B cell (primary cell): ENCODE data around the gene ASH1L. TPM values are rescaled to one million over a fixed set of nuclear protein-coding genes. Genes with fewer than 3 reads are reported as not detected.

Experiments
- ATAC-seq: fragments of 200-7000 bp; cut with Tn5 transposase; one replicate; pipeline ENCODE4 v1.10.0; 2021; ENCODE audit warnings: low read depth, mild to moderate bottlenecking, moderate number of reproducible peaks, moderate library complexity
- CTCF ChIA-PET: fragments of 350-600 bp; sonication (Branson Sonifier 250); formaldehyde crosslinking; loops from one replicate; lab custom pipeline; 2021; ENCODE audit warnings: antibody characterized with exemption, inconsistent platforms; lab: Charles Lee
- POLR2A ChIA-PET: fragments of 350-600 bp; sonication (Branson Sonifier 250); formaldehyde crosslinking; loops from one replicate; lab custom pipeline; 2021; ENCODE audit warnings: antibody characterized with exemption; lab: Charles Lee
- DNase-seq: peaks from one replicate; pipeline ENCODE4 v3.0.0; 2013
- H2AFZ ChIP-seq: 2 replicates; pipeline ENCODE4 v1.6.1; 2012; ENCODE audit warnings: mild to moderate bottlenecking, low read depth, low read length; ENCODE audit not compliant: insufficient read depth, poor library complexity, severe bottlenecking
- H3K27ac ChIP-seq, 2 donors: 1 replicate in 1 of 2; 2 replicates in 1 of 2; pipeline ENCODE4 v1.5.1; 2012 to 2013; ENCODE audit warnings: low read length in 2 of 2, mild to moderate bottlenecking in 2 of 2, moderate library complexity in 1 of 2
- H3K27me3 ChIP-seq, 4 experiments: fragments of 200-600 bp in 1 of 4; sonication (generic) in 1 of 4; replicated peaks in 1 of 4; 1 replicate in 2 of 4; 2 replicates in 2 of 4; pipeline versions ENCODE4 v1.6.1 to v1.7.0; 2013 to 2016; ENCODE audit warnings: low read length in 3 of 4, mild to moderate bottlenecking in 2 of 4, mixed read lengths in 1 of 4, moderate library complexity in 1 of 4; ENCODE audit not compliant: insufficient read depth in 4 of 4, control insufficient read depth in 3 of 4; ENCODE audit errors: control extremely low read depth in 1 of 4
- H3K36me3 ChIP-seq, 2 experiments: replicated peaks in 1 of 2; 1 replicate in 1 of 2; 2 replicates in 1 of 2; pipeline versions ENCODE4 v1.6.1 to v1.7.1; 2013; ENCODE audit warnings: low read length in 1 of 2; ENCODE audit not compliant: insufficient read depth in 2 of 2, control insufficient read depth in 1 of 2; ENCODE audit errors: control extremely low read depth in 1 of 2, extremely low read depth in 1 of 2
- H3K4me1 ChIP-seq, 2 donors: fragments of 200-600 bp in 1 of 2; sonication (generic) in 1 of 2; 1 replicate in 1 of 2; 2 replicates in 1 of 2; pipeline versions ENCODE4 v1.5.1 to v1.6.1; 2013 to 2017; ENCODE audit warnings: low read length in 2 of 2; ENCODE audit not compliant: control insufficient read depth in 2 of 2, insufficient read depth in 2 of 2
- H3K4me2 ChIP-seq: replicated peaks from 2 replicates; pipeline ENCODE3; 2012; ENCODE audit warnings: mild to moderate bottlenecking, low read depth, low read length; ENCODE audit not compliant: poor library complexity, severe bottlenecking
- H3K4me3 ChIP-seq, 5 experiments: fragments of 200-600 bp in 1 of 5; sonication (generic) in 1 of 5; 1 replicate in 3 of 5; 2 replicates in 2 of 5; pipeline versions ENCODE4 v1.5.1 to v1.7.0; 2011 to 2016; ENCODE audit warnings: low read length in 4 of 5, mild to moderate bottlenecking in 4 of 5, low read depth in 2 of 5, control low read depth in 1 of 5, moderate library complexity in 1 of 5; ENCODE audit not compliant: insufficient read depth in 1 of 5; ENCODE audit errors: control extremely low read depth in 1 of 5, extremely low read depth in 1 of 5
- H3K79me2 ChIP-seq: fragments of 200-600 bp; sonication (generic); one replicate; pipeline ENCODE4 v1.6.0; 2016; ENCODE audit warnings: low read length; ENCODE audit not compliant: control insufficient read depth, insufficient read depth
- H3K9ac ChIP-seq: fragments of 200-600 bp; sonication (generic); 2 replicates; pipeline ENCODE4 v1.6.1; 2017; ENCODE audit warnings: mild to moderate bottlenecking, low read length, moderate library complexity
- H3K9me3 ChIP-seq, 3 donors: one replicate each; pipeline versions ENCODE4 v1.6.1 to v1.7.1; 2013; ENCODE audit warnings: low read length in 2 of 3; ENCODE audit not compliant: control insufficient read depth in 2 of 3, insufficient read depth in 1 of 3; ENCODE audit errors: control extremely low read depth in 1 of 3
- H4K20me1 ChIP-seq: 2 replicates; pipeline ENCODE4 v1.6.0; 2012; ENCODE audit warnings: mild to moderate bottlenecking, low read length; ENCODE audit not compliant: insufficient read depth, control insufficient read depth, poor library complexity, severe bottlenecking
- H3K27ac Mint-ChIP-seq: one replicate; pipeline ENCODE4 v1.8.0; 2021; ENCODE audit warnings: mixed read lengths
- H3K27me3 Mint-ChIP-seq: one replicate; pipeline ENCODE4 v1.8.0; 2021; ENCODE audit warnings: mixed read lengths
- H3K4me1 Mint-ChIP-seq: one replicate; pipeline ENCODE4 v1.8.0; 2021; ENCODE audit warnings: mixed read lengths
- H3K4me3 Mint-ChIP-seq: one replicate; pipeline ENCODE4 v1.8.0; 2021; ENCODE audit warnings: mixed read lengths
- H3K9me3 Mint-ChIP-seq: one replicate; pipeline ENCODE4 v1.8.0; 2022; ENCODE audit warnings: mixed read lengths; ENCODE audit not compliant: insufficient read depth
- EZH2 ChIP-seq: IDR thresholded peaks from 2 replicates; pipeline ENCODE4 v1.6.1; 2012; ENCODE audit warnings: borderline replicate concordance, low read depth, mild to moderate bottlenecking, moderate library complexity, low read length; ENCODE audit not compliant: insufficient read depth, poor library complexity, severe bottlenecking
- WGBS: methylation state at CpG from one replicate; pipeline ENCODE4 v1.1.5; 2013; ENCODE audit warnings: missing lambda C conversion rate; ENCODE audit not compliant: insufficient coverage; 5-methylcytosine and 5-hydroxymethylcytosine counted together
- intact Hi-C: fragments of 100-400 bp; cut with micrococcal nuclease; formaldehyde crosslinking; loops from one replicate; pipeline ENCODE4 v1.10.0; 2022
- polyA plus RNA-seq: library from polyadenylated mRNA; depleted of rRNA; stranded (reverse); fragments of >200 nt; gene quantifications from 2 replicates; pipeline ENCODE4 v1.2.3, GENCODE V29; 2012
- total RNA-seq, 2 donors: library from RNA; stranded (reverse); fragments of 120-200 nt in 1 of 2; gene quantifications; 1 replicate in 1 of 2; 2 replicates in 1 of 2; pipeline versions ENCODE4 v1.2.3 to v1.2.4, GENCODE V29; 2013 to 2022
- TF ChIP-seq, protein P1 (sequence below): fragments of 200-600 bp; IDR thresholded peaks from one replicate; pipeline ENCODE4 v1.8.0; 2022; ENCODE audit warnings: antibody characterized with exemption, mild to moderate bottlenecking

Gene ASH1L
- total and polyA plus RNA-seq, 2 donors (not counting 1 experiment from before 2014, with no cell fraction given) = 17.7 to 124 TPM

DNA sequence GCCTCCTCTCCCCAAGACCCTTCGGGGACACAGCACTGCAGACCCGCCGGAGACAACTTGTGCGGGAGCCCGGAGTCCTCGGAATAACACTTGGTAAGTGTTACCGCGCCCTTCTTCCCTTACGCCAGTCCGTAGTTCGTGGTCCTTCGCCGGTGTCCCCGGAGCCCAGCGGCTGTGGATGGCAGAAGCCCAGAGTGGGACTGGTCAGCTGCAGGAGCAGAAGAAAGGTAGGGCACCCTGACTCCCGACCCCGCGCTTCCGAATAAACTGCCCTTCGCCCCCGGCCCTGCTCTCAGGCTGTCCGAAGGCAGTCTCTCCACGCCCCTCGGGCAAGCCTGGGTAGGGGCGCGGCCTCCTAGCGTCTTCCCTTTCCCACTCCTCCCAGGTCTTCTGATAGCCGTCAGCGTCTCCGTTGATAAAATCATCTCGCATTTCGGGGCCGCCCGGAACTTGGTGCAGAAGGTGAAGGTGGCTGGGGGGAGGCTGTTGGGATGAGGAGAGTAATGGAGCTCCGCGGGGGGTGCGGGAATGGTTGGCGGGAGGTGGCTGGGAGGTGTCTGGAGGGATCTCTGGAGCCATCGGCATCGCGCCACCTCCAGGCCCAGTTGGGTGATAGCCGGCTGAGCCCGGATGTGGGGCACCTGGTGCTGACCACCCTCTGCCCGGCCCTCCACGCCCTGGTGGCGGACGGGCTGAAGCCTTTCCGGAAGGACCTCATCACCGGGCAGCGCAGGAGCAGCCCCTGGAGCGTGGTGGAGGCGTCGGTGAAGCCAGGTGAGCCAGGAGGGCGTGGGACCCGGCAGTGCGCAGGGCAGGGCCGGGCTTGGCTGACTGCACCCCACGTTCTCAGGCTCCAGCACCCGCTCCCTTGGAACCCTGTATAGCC is 237.6 kb downstream of the ASH1L start:
- H3K27ac ChIP-seq = peak overlapping the region; percentile 60 to 81

More for the DNA sequence above, 237.6 kb downstream of the ASH1L start:
- Histone ChIP-seq H4K20me1 (no peaks in the 10 kb centered on the region), H3K4me2 (peak overlapping the region; percentile 99), H3K4me3 (peak overlapping the region; percentile 1 to 100 (median 97)), H3K27me3 (no peaks in the 10 kb centered on the region), H3K79me2 (peaks cover 4% of the 10 kb centered on the region), H3K9me3 (peaks cover 0 to 2% (median 0%) of the 10 kb centered on the region in 3 donors), H2AFZ (peak overlapping the region; percentile 98), H3K9ac (peak overlapping the region; percentile 98), H3K36me3 (peaks cover 0 to 2% of the 10 kb centered on the region in 2 experiments), H3K4me1 (peaks cover 17 to 35% of the 10 kb centered on the region in 2 donors)
- WGBS = 25% methylated on average over 56 of the region's 59 CpGs
- no peaks in the 10 kb centered on the region for H3K27me3 Mint-ChIP-seq
- ChIA-PET POLR2A (interaction anchor here (0.5 kb wide), 1 partner anchor 50 kb away, joined by 3 read pairs; no protein-coding TSS in a partner anchor), CTCF (interaction anchor here (0.5 to 6.5 kb wide), 6 partner anchors 18 to 179 kb away, joined by 4 to 128 read pairs (median 10); partner anchors contain the start of genes CLK2 and FDPS)
- intact Hi-C loops = loop anchor here (1.0 to 10.0 kb wide), 3 partner anchors 52 to 1180 kb away; partner anchors contain the start of genes CLK2 and MEF2D
- H3K9me3 Mint-ChIP-seq = no peaks in the 10 kb centered on the region
- TF ChIP-seq, protein P1, sequence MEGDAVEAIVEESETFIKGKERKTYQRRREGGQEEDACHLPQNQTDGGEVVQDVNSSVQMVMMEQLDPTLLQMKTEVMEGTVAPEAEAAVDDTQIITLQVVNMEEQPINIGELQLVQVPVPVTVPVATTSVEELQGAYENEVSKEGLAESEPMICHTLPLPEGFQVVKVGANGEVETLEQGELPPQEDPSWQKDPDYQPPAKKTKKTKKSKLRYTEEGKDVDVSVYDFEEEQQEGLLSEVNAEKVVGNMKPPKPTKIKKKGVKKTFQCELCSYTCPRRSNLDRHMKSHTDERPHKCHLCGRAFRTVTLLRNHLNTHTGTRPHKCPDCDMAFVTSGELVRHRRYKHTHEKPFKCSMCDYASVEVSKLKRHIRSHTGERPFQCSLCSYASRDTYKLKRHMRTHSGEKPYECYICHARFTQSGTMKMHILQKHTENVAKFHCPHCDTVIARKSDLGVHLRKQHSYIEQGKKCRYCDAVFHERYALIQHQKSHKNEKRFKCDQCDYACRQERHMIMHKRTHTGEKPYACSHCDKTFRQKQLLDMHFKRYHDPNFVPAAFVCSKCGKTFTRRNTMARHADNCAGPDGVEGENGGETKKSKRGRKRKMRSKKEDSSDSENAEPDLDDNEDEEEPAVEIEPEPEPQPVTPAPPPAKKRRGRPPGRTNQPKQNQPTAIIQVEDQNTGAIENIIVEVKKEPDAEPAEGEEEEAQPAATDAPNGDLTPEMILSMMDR = no peak
- TF ChIP-seq EZH2 = no peak
- peak overlapping the region; percentile 87 for H3K27ac Mint-ChIP-seq
- ATAC-seq (peak; percentile 1), DNase-seq (no peak)
- H3K4me1 Mint-ChIP-seq = peaks cover 23% of the 10 kb centered on the region
- H3K4me3 Mint-ChIP-seq = peak overlapping the region; percentile 92
